Activated T-cell treated with anti-CD3 and anti-CD28 coated beads for 4 hours (primary cell): ENCODE data around the gene SNX13.
"Not testable (repeated sequence)": the region's sequence is repeated elsewhere in the genome, so short reads cannot be mapped to it uniquely, and the experiment has no call there.

Experiments
- DNase-seq: peaks from one replicate; pipeline ENCODE4 v3.0.0-alpha.2; 2020

SNX13 gene

GRCh38 chr7:17912050-17912449 lies 28.2 kb downstream of the SNX13 start:
- DNase-seq: no peak

GRCh38 chr7:17910377-17910776 lies 29.9 kb downstream of the SNX13 start:
- DNase-seq: no peak

- DNase-seq: not testable (repeated sequence)
Observed at GRCh38 chr7:17909310-17909709, 31.0 kb downstream of the SNX13 start.

GRCh38 chr7:17907014-17907413 lies 33.3 kb downstream of the SNX13 start:
- DNase-seq: no peak

GRCh38 chr7:17903337-17903736 lies 37.0 kb downstream of the SNX13 start:
- DNase-seq: no peak

GRCh38 chr7:17902599-17902998 lies 37.7 kb downstream of the SNX13 start:
- no peak for DNase-seq

- no peak for DNase-seq
Observed at GRCh38 chr7:17900464-17900863, 39.8 kb downstream of the SNX13 start.

- DNase-seq: no peak
Observed at GRCh38 chr7:17898111-17898510, 42.2 kb downstream of the SNX13 start.

GRCh38 chr7:17887286-17887685 lies 53.0 kb downstream of the SNX13 start:
- DNase-seq: no peak

- DNase-seq: no peak
Observed at GRCh38 chr7:17882685-17883084, 57.6 kb downstream of the SNX13 start.

- no peak for DNase-seq
Observed at GRCh38 chr7:17879075-17879661, 61.1 kb downstream of the SNX13 start.

- DNase-seq: no peak
Observed at GRCh38 chr7:17878627-17879026, 61.7 kb downstream of the SNX13 start.

- no peak for DNase-seq
Observed at GRCh38 chr7:17871815-17872533, 68.3 kb downstream of the SNX13 start.

GRCh38 chr7:17870406-17870805 lies 69.9 kb downstream of the SNX13 start:
- no peak for DNase-seq

- DNase-seq: no peak
Observed at GRCh38 chr7:17863809-17864143, 76.5 kb downstream of the SNX13 start.

GRCh38 chr7:17863095-17863808 lies 77.0 kb downstream of the SNX13 start:
- no peak for DNase-seq

- no peak for DNase-seq
Observed at GRCh38 chr7:17856251-17856650, 84.0 kb downstream of the SNX13 start.

- DNase-seq: no peak
Observed at GRCh38 chr7:17855202-17855601, 85.1 kb downstream of the SNX13 start.

- DNase-seq: no peak
Observed at GRCh38 chr7:17854261-17855047, 85.8 kb downstream of the SNX13 start.

GRCh38 chr7:17852361-17852760 lies 87.9 kb downstream of the SNX13 start:
- DNase-seq: no peak

GRCh38 chr7:17849504-17849903 lies 90.8 kb downstream of the SNX13 start:
- no peak for DNase-seq

- DNase-seq: no peak
Observed at GRCh38 chr7:17848516-17848915, 91.8 kb downstream of the SNX13 start.

- no peak for DNase-seq
Observed at GRCh38 chr7:17846935-17847334, 93.4 kb downstream of the SNX13 start.

- DNase-seq: no peak
Observed at GRCh38 chr7:17845197-17845547, 95.1 kb downstream of the SNX13 start.
